ENCODE measurements around the gene TMEM184B. TPM values are rescaled to one million over a fixed set of nuclear protein-coding genes. Genes with fewer than 3 reads are reported as not detected.

The TMEM184B gene
- total and polyA plus RNA-seq, 2 donors (not counting 1 experiment from before 2014, with no cell fraction given), result 9.9 to 24.7 TPM

DNA sequence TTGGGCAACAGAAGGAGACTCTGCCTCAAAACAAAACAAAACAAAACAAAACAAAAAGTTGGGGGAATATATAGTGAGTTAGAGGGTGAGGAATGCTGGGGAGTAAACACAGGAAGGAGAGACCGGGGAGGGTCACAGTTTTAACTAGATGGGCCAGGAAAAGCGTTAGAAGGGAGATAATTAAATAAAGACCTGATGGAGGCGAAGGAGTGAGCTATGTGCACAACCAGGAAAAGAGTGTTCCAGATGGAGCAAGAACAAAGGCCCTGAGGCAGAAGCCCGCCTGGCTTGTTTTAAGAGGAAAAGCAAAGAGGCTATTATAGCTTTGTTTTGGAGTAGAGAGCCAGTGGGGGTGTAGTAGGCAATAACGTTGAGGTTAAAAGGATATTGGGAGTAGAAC lies 86.4 kb downstream of the TMEM184B start:
- DNase-seq (no peak), ATAC-seq (ENCODE audit: low read depth) (no peak)
- Histone ChIP-seq H4K20me1 (ENCODE audit: control insufficient read depth, insufficient read depth, low read length, poor library complexity, severe bottlenecking) (no peaks in the 10 kb centered on the region), H3K4me2 (replicated peaks; ENCODE audit: low read depth, low read length, poor library complexity, severe bottlenecking) (no peak overlapping the region), H3K4me1 (ENCODE audit: control insufficient read depth in 2 of 2, insufficient read depth in 2 of 2, low read length in 2 of 2) (peaks cover 3 to 6% of the 10 kb centered on the region in 2 donors), H3K79me2 (ENCODE audit: control insufficient read depth, insufficient read depth, low read length) (peaks cover under 1% of the 10 kb centered on the region), H3K36me3 (replicated peaks in 1 of 2; ENCODE audit: control extremely low read depth in 1 of 2, control insufficient read depth in 1 of 2, extremely low read depth in 1 of 2, insufficient read depth in 2 of 2, low read length in 1 of 2) (no peaks in the 10 kb centered on the region), H3K27ac (ENCODE audit: low read length in 2 of 2) (no peak overlapping the region), H3K9ac (ENCODE audit: low read length) (no peak overlapping the region), H2AFZ (ENCODE audit: insufficient read depth, low read depth, low read length, poor library complexity, severe bottlenecking) (no peak overlapping the region), H3K27me3 (replicated peaks in 1 of 4; ENCODE audit: control extremely low read depth in 1 of 4, control insufficient read depth in 3 of 4, insufficient read depth in 4 of 4, low read length in 3 of 4) (peaks cover 0 to 2% (median 0%) of the 10 kb centered on the region in 4 experiments), H3K4me3 (ENCODE audit: control extremely low read depth in 1 of 5, extremely low read depth in 1 of 5, insufficient read depth in 1 of 5, low read depth in 2 of 5, low read length in 4 of 5) (no peak overlapping the region), H3K9me3 (ENCODE audit: control extremely low read depth in 1 of 3, control insufficient read depth in 2 of 3, insufficient read depth in 1 of 3, low read length in 2 of 3) (no peaks in the 10 kb centered on the region)
- H3K27me3 Mint-ChIP-seq, result peaks cover 13% of the 10 kb centered on the region
- 84% methylated on average over 5 of the region's 5 CpGs for WGBS (ENCODE audit: insufficient coverage)
- no peak overlapping the region for H3K27ac Mint-ChIP-seq
- intact Hi-C loops (cut with micrococcal nuclease), result loop anchor here (10.0 kb wide), 2 partner anchors 132 to 518 kb away; partner anchors contain the start of genes GTPBP1, JOSD1 and PICK1
- peaks cover 7% of the 10 kb centered on the region for H3K4me1 Mint-ChIP-seq
- no peaks in the 10 kb centered on the region for H3K9me3 Mint-ChIP-seq (ENCODE audit: insufficient read depth)
- ChIA-PET POLR2A (interaction anchor here (0.6 kb wide), 1 partner anchor 19 kb away, joined by 6 read pairs; no protein-coding TSS in a partner anchor), CTCF (no interaction called here)
- no peak for TF ChIP-seq EZH2 (IDR thresholded peaks at IDR 0.05; ENCODE audit: borderline replicate concordance, insufficient read depth, low read depth, low read length, poor library complexity, severe bottlenecking)
- no peak for TF ChIP-seq CTCF (IDR thresholded peaks at IDR 0.05)
- H3K4me3 Mint-ChIP-seq, result no peak overlapping the region

DNA sequence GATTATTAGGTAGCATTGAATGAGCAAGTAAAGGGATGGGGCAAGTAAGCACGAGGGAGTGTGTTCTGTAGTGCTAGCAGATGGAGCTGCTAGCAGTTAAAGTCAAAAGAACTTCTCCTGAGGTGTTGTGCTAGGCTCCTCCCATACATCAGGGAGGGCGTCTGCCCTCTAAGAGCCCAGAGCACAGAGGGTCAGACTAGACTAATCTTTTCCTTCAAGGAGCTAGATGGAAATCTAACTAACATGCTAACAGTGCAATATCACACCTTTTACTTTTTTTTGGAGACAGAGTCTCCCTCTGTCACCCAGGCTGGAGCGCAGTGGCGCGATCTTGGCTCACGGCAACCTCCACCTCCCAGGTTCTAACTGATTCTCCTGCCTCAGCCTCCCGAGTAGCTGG lies 88.0 kb downstream of the TMEM184B start:
- CTCF ChIA-PET, result interaction anchor here (0.7 kb wide), 1 partner anchor 567 kb away, joined by 3 read pairs; no protein-coding TSS in a partner anchor
- H3K4me1 Mint-ChIP-seq, result peaks cover 23% of the 10 kb centered on the region
- peaks cover 19 to 22% of the 10 kb centered on the region in 2 donors for H3K4me1 ChIP-seq (ENCODE audit: control insufficient read depth in 2 of 2, insufficient read depth in 2 of 2, low read length in 2 of 2)
- H3K4me2 ChIP-seq (replicated peaks; ENCODE audit: low read depth, low read length, poor library complexity, severe bottlenecking), result no peak overlapping the region
- no peak overlapping the region for H3K4me3 ChIP-seq (ENCODE audit: control extremely low read depth in 1 of 5, extremely low read depth in 1 of 5, insufficient read depth in 1 of 5, low read depth in 2 of 5, low read length in 4 of 5)
- no peaks in the 10 kb centered on the region for H3K9me3 ChIP-seq (ENCODE audit: control extremely low read depth in 1 of 3, control insufficient read depth in 2 of 3, insufficient read depth in 1 of 3, low read length in 2 of 3)
- intact Hi-C loops (cut with micrococcal nuclease), result loop anchor here (5.0 to 10.0 kb wide), 3 partner anchors 130 to 520 kb away; partner anchors contain the start of genes GTPBP1, JOSD1 and PICK1
- no peaks in the 10 kb centered on the region for H3K9me3 Mint-ChIP-seq (ENCODE audit: insufficient read depth)
- no peak overlapping the region for H3K4me3 Mint-ChIP-seq
- H2AFZ ChIP-seq (ENCODE audit: insufficient read depth, low read depth, low read length, poor library complexity, severe bottlenecking), result no peak overlapping the region
- TF ChIP-seq EZH2 (IDR thresholded peaks at IDR 0.05; ENCODE audit: borderline replicate concordance, insufficient read depth, low read depth, low read length, poor library complexity, severe bottlenecking) (no peak), CTCF (IDR thresholded peaks at IDR 0.05) (no peak)
- H3K9ac ChIP-seq (ENCODE audit: low read length), result no peak overlapping the region
- H3K27me3 ChIP-seq (replicated peaks in 1 of 4; ENCODE audit: control extremely low read depth in 1 of 4, control insufficient read depth in 3 of 4, insufficient read depth in 4 of 4, low read length in 3 of 4), result no peaks in the 10 kb centered on the region
- POLR2A ChIA-PET, result no interaction called here
- 90% methylated on average over 6 of the region's 7 CpGs for WGBS (ENCODE audit: insufficient coverage)
- no peaks in the 10 kb centered on the region for H4K20me1 ChIP-seq (ENCODE audit: control insufficient read depth, insufficient read depth, low read length, poor library complexity, severe bottlenecking)
- no peak overlapping the region for H3K27ac ChIP-seq (ENCODE audit: low read length in 2 of 2)
- H3K79me2 ChIP-seq (ENCODE audit: control insufficient read depth, insufficient read depth, low read length), result peaks cover 7% of the 10 kb centered on the region
- peaks cover 13% of the 10 kb centered on the region for H3K27me3 Mint-ChIP-seq
- no peak for DNase-seq
- H3K36me3 ChIP-seq (replicated peaks in 1 of 2; ENCODE audit: control extremely low read depth in 1 of 2, control insufficient read depth in 1 of 2, extremely low read depth in 1 of 2, insufficient read depth in 2 of 2, low read length in 1 of 2), result no peaks in the 10 kb centered on the region
- ATAC-seq (ENCODE audit: low read depth), result no peak
- no peak overlapping the region for H3K27ac Mint-ChIP-seq
